ENCODE data around the gene NUMB. TPM values are rescaled to one million over a fixed set of nuclear protein-coding genes. Genes with fewer than 3 reads are reported as not detected.
A peak's percentile ranks its signal among the peaks of the same experiment; 100 is the strongest.

The NUMB gene
- polyA plus RNA-seq, 1 donor from 2014 or later = 11.5 TPM

DNA sequence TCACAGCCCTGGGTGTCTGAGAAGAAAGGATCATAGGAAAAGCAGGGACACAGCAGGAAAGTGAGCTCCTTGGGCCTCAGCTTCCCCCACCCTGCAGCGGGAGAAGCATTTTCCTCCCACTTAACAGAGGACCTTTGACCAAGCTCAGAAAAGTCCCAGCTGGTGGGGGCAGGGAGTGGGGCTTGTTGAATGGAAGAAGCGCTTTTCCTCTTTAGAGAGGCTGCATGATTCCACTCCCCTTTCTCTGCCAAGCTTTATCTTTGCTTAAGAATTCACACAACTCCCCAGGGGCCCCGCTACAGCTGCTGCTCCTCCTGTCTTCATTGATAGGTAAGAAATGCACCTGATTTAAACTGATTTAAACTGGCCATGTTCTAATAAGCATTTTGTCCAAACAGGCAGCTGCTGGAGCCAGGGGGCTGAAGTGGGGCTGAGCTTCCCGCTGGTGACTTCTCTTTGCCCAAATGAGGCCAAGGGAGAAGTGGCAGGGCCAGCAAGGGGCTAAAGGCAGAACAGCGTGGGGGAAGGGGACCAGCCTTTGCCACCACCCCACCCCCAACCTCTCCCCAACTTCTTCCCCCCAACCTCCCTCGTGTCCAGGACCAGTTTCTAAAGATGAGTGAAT is 222.7 kb downstream of the NUMB start:
- TF ChIP-seq TAF1 (IDR thresholded peaks at IDR 0.05; ENCODE audit: low read depth) (no peak), POLR2AphosphoS5 (IDR thresholded peaks at IDR 0.05) (no peak), EZH2 (IDR thresholded peaks at IDR 0.05; ENCODE audit: borderline replicate concordance, insufficient read depth, low read length, poor library complexity, severe bottlenecking) (no peak), RAD21 (conservative IDR thresholded peaks at IDR 0.05) (no peak)
- Histone ChIP-seq H3K4me2 (ENCODE audit: low read length) (peak overlapping the region; percentile 65), H3F3A (ENCODE audit: insufficient read depth, low read length, poor library complexity, severe bottlenecking) (no peaks in the 10 kb centered on the region), H4K20me1 (ENCODE audit: insufficient read depth) (no peaks in the 10 kb centered on the region), H3K79me2 (replicated peaks; ENCODE audit: insufficient read depth, low read length) (no peaks in the 10 kb centered on the region), H3K9me3 (ENCODE audit: low read length) (no peaks in the 10 kb centered on the region), H3K9me2 (ENCODE audit: insufficient read depth, low read length) (no peaks in the 10 kb centered on the region), H3K27ac (ENCODE audit: low read length) (no peak overlapping the region), H3K4me3 (ENCODE audit: low read length) (peak overlapping the region; percentile 54), H3K9ac (ENCODE audit: low read length) (peak overlapping the region; percentile 40), H3K36me3 (ENCODE audit: insufficient read depth, low read length) (no peaks in the 10 kb centered on the region), H2AFZ (ENCODE audit: low read depth, low read length) (peak overlapping the region; percentile 30), H3K27me3 (ENCODE audit: insufficient read depth, low read depth, low read length) (peaks cover 45% of the 10 kb centered on the region)

DNA sequence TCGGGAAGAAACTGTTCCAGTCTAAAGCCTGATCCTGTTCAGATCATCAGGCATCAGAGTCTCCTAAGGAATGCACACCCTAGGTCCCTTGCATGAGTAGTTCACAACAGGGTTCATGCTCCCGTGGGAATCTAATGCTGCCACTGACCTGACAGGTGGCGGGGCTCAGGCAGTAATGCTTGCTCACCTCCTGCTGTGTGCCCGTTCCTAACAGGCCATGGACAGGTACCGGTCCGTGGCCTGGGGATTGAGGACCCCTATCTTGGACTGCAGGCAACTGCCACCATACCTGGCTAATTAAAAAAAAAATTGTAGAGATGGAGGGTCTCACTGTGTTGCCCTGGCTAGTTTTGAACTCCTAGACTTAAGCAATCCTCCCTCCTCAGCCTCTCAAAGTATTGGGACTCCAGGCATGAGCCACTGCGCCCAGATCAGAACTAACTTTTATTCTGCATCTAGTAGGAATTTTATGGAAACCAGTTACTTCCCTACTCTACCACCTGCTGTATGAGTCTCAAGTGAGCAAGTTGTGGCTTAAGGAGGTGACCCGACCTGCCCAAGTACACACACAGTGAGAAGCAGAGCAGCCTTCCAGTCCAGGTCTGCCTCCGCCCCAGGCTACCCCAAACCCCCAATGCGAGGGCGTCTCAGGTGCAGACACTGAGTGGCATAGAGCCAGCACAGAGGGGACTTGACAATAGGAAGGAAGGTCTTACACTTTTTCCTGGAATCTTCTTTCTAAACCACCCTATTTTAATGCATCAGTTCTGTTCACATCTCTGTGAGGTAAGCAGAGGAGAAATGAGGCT is 223.6 kb downstream of the NUMB start:
- Histone ChIP-seq H3K79me2 (replicated peaks; ENCODE audit: insufficient read depth, low read length) (no peaks in the 10 kb centered on the region), H3K27ac (ENCODE audit: low read length) (no peak overlapping the region), H2AFZ (ENCODE audit: low read depth, low read length) (peak overlapping the region; percentile 30), H3F3A (ENCODE audit: insufficient read depth, low read length, poor library complexity, severe bottlenecking) (no peaks in the 10 kb centered on the region), H3K9me3 (ENCODE audit: low read length) (no peaks in the 10 kb centered on the region), H3K9ac (ENCODE audit: low read length) (peak overlapping the region; percentile 40), H3K4me3 (ENCODE audit: low read length) (peak overlapping the region; percentile 54), H3K27me3 (ENCODE audit: insufficient read depth, low read depth, low read length) (peaks cover 39% of the 10 kb centered on the region), H3K4me2 (ENCODE audit: low read length) (peak overlapping the region; percentile 65), H3K36me3 (ENCODE audit: insufficient read depth, low read length) (no peaks in the 10 kb centered on the region), H4K20me1 (ENCODE audit: insufficient read depth) (no peaks in the 10 kb centered on the region), H3K9me2 (ENCODE audit: insufficient read depth, low read length) (no peaks in the 10 kb centered on the region)
- TF ChIP-seq, protein P1, sequence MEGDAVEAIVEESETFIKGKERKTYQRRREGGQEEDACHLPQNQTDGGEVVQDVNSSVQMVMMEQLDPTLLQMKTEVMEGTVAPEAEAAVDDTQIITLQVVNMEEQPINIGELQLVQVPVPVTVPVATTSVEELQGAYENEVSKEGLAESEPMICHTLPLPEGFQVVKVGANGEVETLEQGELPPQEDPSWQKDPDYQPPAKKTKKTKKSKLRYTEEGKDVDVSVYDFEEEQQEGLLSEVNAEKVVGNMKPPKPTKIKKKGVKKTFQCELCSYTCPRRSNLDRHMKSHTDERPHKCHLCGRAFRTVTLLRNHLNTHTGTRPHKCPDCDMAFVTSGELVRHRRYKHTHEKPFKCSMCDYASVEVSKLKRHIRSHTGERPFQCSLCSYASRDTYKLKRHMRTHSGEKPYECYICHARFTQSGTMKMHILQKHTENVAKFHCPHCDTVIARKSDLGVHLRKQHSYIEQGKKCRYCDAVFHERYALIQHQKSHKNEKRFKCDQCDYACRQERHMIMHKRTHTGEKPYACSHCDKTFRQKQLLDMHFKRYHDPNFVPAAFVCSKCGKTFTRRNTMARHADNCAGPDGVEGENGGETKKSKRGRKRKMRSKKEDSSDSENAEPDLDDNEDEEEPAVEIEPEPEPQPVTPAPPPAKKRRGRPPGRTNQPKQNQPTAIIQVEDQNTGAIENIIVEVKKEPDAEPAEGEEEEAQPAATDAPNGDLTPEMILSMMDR (IDR thresholded peaks at IDR 0.05; ENCODE audit: poor library complexity, severe bottlenecking) = no peak
- TF ChIP-seq SMC3 (conservative IDR thresholded peaks at IDR 0.05; ENCODE audit: poor library complexity) (no peak), EZH2 (IDR thresholded peaks at IDR 0.05; ENCODE audit: borderline replicate concordance, insufficient read depth, low read length, poor library complexity, severe bottlenecking) (no peak), TAF1 (IDR thresholded peaks at IDR 0.05; ENCODE audit: low read depth) (no peak), MXI1 (conservative IDR thresholded peaks at IDR 0.05; ENCODE audit: poor library complexity, severe bottlenecking) (no peak), RAD21 (conservative IDR thresholded peaks at IDR 0.05) (no peak), EP300 (conservative IDR thresholded peaks at IDR 0.05; ENCODE audit: poor library complexity, severe bottlenecking) (no peak), POLR2AphosphoS5 (IDR thresholded peaks at IDR 0.05) (no peak)
- TF ChIP-seq, protein P2, sequence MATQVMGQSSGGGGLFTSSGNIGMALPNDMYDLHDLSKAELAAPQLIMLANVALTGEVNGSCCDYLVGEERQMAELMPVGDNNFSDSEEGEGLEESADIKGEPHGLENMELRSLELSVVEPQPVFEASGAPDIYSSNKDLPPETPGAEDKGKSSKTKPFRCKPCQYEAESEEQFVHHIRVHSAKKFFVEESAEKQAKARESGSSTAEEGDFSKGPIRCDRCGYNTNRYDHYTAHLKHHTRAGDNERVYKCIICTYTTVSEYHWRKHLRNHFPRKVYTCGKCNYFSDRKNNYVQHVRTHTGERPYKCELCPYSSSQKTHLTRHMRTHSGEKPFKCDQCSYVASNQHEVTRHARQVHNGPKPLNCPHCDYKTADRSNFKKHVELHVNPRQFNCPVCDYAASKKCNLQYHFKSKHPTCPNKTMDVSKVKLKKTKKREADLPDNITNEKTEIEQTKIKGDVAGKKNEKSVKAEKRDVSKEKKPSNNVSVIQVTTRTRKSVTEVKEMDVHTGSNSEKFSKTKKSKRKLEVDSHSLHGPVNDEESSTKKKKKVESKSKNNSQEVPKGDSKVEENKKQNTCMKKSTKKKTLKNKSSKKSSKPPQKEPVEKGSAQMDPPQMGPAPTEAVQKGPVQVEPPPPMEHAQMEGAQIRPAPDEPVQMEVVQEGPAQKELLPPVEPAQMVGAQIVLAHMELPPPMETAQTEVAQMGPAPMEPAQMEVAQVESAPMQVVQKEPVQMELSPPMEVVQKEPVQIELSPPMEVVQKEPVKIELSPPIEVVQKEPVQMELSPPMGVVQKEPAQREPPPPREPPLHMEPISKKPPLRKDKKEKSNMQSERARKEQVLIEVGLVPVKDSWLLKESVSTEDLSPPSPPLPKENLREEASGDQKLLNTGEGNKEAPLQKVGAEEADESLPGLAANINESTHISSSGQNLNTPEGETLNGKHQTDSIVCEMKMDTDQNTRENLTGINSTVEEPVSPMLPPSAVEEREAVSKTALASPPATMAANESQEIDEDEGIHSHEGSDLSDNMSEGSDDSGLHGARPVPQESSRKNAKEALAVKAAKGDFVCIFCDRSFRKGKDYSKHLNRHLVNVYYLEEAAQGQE (IDR thresholded peaks at IDR 0.05; ENCODE audit: borderline replicate concordance) = no peak
